SHP77 treated with DMSO at 0.1 percent for 48 hours (cell line): Measurements from ENCODE around the gene KLF6.

Source experiments
- DNase-seq: peaks from one replicate; lab custom pipeline; 2025; lab: John Stamatoyannopoulos, UW

KLF6 gene

GRCh38 chr10:3787816-3788215 is 2.8 kb upstream of the KLF6 start:
- DNase-seq = no peak

- no peak for DNase-seq
Measured at GRCh38 chr10:3787016-3787400, 2.0 kb upstream of the KLF6 start.

GRCh38 chr10:3786295-3787015 is 1.4 kb upstream of the KLF6 start:
- no peak for DNase-seq

GRCh38 chr10:3785851-3786271 is 852 bp upstream of the KLF6 start:
- no peak for DNase-seq

GRCh38 chr10:3785251-3785850 is 342 bp upstream of the KLF6 start:
- peak; percentile 84 for DNase-seq

GRCh38 chr10:3783682-3784432 is 1.2 kb downstream of the KLF6 start:
- DNase-seq = peak; percentile 40

GRCh38 chr10:3783316-3783681 is 1.7 kb downstream of the KLF6 start:
- DNase-seq = no peak

- DNase-seq = no peak
Measured at GRCh38 chr10:3782451-3783315, 2.3 kb downstream of the KLF6 start.

GRCh38 chr10:3782146-3782450 is 2.9 kb downstream of the KLF6 start:
- DNase-seq = no peak

- no peak for DNase-seq
Measured at GRCh38 chr10:3781468-3782145, 3.4 kb downstream of the KLF6 start.

- no peak for DNase-seq
Measured at GRCh38 chr10:3780771-3781467, 4.1 kb downstream of the KLF6 start.

GRCh38 chr10:3780021-3780770 is 4.8 kb downstream of the KLF6 start:
- DNase-seq = no peak

GRCh38 chr10:3779158-3779741 is 5.8 kb downstream of the KLF6 start:
- DNase-seq = no peak

- DNase-seq = no peak
Measured at GRCh38 chr10:3778692-3779157, 6.3 kb downstream of the KLF6 start.

GRCh38 chr10:3777981-3778691 is 6.9 kb downstream of the KLF6 start:
- DNase-seq = no peak

- DNase-seq = no peak
Measured at GRCh38 chr10:3776796-3777571, 8.0 kb downstream of the KLF6 start.

GRCh38 chr10:3775696-3776551 is 9.1 kb downstream of the KLF6 start:
- no peak for DNase-seq
